HG02571 (cell line): ENCODE results near the gene ARHGAP15.

Experiments used
- ATAC-seq: cut with Tn5 transposase; IDR thresholded peaks from one replicate; pipeline ENCODE4 v1.9.1; 2021; ENCODE audit warnings: mild to moderate bottlenecking, moderate library complexity; ENCODE audit not compliant: unreplicated experiment

ARHGAP15 gene

DNA sequence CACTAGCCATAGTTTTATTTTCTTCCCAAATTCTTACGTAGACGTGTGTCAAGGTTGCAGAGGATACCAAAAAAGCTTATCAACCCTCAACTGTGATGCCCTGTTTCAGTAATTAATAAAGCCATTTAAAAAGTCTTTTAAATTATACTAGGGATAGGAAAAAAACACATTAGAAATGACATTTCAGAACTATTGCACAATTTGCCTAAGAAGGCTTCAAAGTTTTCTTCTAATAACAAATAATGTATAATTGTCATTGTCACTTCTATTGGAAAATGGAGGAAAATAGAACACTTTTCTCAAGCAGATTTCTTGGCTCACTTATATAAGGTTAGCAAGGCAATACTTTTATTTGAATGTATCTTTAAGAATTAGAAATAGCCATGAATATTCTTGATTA lies 253.8 kb downstream of the ARHGAP15 start:
- ATAC-seq = no peak

DNA sequence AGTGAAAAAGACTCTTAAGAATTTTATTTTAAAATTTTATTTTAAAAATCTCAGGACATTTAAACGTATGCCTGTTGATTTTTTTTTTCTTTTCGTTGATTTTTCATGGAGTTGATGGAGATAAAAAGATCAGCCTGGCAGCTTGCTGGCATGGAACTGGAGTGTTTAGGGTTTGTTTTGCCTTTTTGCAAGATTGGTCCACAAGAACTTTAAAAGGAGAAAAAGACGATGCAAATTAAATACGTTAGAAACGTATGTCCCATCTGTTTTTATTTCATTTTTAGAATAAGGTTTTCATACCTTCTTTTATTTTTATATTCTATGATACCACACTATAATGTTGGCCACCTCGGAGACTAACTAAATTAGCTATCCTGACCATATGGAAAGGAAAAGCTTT lies 254.9 kb downstream of the ARHGAP15 start:
- ATAC-seq = no peak

DNA sequence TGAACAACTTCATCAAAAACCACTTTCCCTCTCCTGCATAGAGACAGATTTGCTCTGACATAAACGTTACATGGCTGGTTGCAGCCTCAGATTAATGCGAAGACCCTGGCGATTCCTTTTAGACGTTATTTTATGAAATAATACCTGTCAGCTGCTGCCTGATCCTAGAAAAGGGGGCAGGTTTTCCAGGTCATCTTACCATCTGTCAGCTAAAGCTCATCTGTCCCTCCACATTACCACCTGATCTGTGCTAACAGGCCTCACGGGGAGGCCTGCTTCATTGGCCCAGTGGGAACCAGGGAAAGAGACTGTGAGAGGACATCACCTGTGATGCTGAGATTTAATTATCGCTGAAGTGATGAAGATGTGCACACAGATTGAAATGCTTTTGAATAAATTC lies 261.0 kb downstream of the ARHGAP15 start:
- no peak for ATAC-seq

DNA sequence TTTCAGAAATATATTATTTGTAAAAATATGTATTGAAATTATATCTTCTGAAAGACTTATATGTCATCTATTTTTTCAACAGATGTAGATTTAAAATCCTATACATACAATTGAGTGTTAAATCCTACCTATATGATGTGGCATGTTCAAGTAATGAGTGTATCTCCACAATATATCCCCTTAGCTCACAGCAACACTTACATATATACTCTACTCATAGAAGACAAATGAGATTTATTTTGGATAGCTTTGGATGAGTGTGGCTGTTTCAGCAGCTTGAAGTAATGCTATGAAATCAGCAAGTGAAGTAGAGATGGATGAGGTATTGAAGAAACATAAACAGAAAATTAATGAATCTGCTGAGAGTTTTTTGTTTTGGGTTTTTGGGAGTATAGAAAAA lies 263.1 kb downstream of the ARHGAP15 start:
- no peak for ATAC-seq

DNA sequence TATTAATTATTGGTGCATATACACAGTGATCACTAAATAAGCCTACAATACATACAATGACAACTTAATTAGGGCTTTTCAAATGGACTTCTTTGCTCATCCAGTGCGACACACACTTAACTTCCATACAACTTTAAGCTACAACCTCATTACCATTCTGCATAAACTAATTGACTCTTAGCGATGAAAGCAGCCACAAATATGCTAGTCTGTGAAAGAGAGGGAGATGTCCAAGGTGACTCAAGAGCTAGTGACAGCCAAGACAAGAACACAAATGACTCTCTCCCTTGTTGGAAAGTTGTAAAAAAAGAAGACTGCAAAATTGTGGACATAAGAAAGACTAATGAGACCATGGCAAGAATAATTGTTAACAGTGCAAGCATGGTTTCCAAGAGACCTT lies 264.8 kb downstream of the ARHGAP15 start:
- ATAC-seq = no peak

DNA sequence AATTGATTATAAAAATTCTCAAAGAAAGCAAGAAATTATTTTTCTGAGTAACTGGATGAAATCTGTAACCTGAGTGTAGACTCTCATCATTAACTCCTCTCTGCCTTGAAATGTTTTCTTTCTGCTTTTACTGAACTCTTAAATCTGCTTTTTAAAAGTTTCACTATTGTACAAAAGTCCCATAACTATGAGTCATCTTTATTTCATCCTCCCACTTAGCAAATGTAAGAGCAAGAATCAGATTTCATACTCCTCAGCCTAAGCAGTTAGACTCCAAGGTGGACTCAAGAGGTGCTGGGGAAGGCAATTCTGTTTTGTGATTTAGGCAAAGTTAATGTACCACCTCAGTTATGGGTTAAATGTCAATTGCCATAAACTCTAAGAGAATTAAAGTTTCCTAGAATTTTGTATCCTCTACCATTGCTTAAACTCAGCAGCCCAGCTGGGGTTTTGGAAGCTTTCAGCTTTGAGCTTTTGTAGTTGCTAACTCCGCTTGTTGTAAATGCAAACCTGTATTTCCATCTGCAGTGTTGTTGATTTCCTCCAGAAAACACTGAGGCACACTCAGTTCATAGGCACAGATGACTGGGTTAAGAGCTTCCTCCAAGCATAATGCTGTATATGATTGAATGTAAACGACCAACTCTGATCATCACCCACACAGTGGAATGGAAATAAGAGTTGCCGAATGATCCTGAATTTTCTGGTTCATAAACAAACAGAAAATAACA lies 268.8 kb downstream of the ARHGAP15 start:
- ATAC-seq = peak; percentile 71

DNA sequence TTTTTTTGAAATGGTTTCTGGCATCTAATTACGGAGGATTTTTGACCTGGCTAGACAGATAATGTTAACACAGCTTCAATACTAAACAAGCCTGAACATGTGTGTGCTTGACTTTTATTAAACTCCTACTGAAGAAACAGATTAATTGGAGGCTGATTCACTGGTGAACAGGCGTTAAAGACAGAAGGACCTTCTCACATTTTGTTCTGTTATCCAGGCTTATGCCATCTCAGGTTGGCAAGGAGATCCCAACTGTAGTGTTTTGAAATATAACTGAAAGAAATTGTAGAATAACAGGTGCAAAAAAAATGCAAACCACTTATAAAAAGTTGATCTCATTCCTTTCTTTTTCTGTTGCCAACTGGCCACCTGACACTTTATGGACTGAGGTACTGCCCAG lies 269.6 kb downstream of the ARHGAP15 start:
- no peak for ATAC-seq

DNA sequence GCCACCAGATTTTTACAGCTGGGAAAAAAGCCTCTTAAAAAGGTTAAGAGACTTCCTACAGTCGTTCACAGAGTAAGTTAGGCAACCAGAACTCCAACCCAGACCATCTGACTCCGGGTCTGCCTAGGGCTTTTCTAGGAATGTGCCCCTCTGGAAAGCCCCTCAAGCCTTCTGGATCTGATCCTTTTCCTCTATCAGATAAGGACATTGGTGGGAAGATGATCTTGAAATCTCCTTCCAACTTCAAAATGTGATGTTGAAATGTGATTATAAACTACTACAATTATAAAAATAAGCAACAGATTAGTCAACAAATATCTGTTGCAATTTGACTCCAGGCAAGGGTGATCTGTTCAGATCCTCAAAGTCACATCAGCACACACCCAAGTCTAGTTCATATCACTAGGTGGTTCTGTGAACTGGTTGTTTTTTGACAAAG lies 270.4 kb downstream of the ARHGAP15 start:
- ATAC-seq = no peak

DNA sequence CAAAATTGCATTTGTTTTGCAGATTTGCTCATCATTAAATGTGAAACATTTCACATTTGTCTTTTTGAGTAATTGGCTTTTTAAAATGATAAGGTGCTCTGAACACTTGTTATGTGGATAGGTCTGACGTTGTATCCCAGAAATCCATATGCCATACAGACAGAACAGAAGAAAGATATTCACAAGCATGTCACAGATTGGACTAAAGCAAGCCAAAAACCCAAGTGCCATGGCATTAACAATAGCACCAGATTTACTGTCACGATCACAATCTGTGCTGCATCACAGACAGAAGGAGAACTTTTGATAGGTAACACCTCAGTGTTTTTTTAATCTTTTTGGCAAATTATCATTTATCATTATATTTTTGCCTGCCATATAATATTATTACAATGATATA lies 272.6 kb downstream of the ARHGAP15 start:
- ATAC-seq = no peak

DNA sequence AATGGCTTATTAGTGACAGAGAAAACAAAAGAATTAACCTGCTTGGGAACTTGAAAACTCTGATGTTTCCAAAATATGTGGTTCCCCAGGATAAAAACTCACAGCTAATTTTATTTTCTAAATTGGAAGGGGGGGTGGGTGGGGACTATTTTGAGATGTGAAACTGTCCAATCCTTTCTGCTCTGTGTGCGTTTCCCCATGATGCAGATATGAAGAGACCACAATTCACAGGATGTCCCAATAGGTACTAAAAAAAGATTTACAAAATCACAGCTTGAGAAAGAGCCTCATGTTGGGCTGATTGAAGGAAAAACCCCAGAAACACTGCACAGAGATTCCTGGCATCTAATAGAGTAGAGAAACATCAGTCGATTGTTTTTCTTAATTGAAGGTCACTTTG lies 273.2 kb downstream of the ARHGAP15 start:
- no peak for ATAC-seq

DNA sequence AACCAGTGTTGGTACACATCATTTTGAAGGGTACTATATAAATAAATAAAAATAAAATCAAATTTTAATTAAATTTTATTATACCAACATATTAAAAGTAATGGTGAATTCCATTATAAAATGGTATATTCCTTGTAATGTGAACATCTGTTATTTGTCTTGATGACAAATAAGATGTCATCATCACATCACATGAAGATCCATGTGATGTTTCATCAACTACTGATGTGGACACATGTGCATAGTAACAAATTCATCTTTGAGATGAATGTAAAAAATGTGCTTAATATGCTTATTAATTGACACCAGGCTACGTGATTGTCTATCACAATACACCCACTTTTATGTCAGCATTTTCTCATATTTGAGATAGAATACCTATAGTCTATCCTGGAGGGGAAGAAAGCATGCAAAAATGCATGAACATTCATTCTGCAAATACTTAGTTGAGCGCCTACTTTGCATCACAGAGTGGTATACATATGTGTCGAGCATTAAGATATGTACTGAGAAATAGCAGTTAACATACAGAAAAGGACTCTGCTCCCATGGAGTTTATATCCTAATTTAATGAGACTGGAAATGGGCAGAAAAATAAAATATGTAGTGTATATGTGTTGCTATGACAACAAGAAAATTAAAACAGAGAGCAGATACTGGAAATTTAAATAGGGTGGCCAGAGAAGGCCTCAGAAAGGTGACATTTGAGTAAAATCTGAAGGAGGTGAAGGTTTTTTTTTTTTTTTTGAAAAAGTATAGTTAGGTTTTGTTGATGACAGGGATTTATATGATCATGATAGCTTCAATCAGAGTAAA lies 281.1 kb downstream of the ARHGAP15 start:
- ATAC-seq = no peak

DNA sequence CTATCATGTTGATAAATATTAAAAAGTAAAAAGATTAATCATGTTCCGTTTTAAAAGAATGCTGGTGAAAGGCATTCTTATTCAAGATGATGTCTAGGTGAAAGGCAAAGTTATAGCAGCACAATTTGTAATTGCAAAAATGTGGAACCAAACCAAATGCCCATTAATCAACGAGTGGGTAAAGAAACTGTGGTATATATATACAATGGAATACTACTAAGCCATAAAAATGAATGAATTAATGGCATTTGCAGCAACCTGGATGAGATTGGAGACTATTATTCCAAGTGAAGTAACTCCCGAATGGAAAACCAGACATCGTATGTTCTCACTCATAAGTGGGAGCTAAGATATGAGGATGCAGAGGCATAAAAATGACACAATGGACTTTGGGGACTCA lies 286.4 kb downstream of the ARHGAP15 start:
- no peak for ATAC-seq

DNA sequence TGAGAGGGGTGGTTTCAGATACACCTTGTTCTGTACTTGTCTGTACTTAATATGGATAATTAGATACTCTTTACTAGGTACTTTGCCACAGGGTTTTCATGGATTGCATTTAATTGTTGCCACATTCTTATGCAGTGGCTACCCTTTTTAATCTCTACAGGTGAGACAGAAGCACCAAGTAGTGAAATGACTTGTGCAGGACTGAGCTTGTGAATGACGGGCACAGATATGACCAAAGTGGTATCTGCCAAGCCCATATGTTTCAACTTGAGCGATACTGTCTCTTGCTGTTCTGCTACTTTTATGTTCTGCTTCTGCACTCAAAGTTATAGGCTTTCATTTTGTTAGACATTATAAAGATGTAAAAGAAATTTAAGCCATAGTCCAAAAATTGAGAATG lies 288.2 kb downstream of the ARHGAP15 start:
- no peak for ATAC-seq

DNA sequence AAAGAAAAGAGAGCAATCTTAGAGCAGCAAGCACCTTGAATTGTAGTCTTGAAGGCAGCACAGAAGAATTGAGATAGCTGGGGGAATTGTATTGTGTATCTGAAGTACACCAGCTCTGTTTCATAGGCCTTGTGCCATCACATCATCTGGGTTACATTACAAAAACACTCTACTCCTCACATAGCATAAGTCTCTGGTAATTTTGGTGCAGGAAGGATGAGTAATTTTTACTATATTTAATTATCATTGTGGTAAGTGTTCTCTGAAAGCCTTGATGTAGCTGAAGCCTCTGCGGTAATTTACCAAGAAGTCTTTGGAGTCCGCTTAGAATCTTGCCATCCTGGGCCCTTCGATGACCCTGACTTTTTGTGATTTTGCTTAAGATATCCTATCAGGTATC lies 291.1 kb downstream of the ARHGAP15 start:
- no peak for ATAC-seq

DNA sequence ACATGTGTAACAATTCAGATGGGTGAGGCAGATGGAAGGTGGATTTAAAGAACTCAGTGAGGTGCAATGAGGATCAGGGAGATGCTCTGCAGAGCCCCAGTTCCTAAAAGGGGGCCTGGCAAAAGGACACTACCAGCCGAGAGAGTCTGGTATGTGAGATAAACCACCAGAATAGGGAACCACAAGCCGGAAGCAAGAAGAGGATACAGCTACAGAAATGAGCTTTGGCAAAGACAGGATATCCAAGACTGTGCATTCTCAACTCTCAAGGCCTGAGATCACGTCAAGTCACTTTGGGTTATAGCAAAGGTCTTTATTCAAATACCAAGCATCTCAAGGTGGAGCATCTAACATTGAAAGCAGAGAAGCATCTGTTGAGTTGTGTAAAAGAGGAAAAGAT lies 293.5 kb downstream of the ARHGAP15 start:
- no peak for ATAC-seq

DNA sequence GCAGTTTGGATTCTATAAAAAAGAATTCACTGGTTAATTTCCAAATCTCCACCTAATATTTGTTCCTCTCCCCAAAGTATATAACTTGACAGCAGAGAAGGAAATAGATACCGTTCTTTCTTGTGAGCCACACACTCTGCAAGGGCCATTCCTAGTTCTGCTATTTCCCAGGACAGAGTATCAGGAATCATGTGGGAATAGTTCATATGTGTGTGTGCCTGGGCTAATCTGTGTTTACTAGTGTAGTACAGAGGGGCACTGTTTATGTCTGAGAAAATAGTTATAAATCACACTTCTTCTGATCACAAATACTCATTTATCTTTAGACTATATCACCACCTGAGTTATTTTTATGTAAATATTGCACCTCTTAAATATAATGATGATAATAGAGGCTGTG lies 296.7 kb downstream of the ARHGAP15 start:
- ATAC-seq = no peak

DNA sequence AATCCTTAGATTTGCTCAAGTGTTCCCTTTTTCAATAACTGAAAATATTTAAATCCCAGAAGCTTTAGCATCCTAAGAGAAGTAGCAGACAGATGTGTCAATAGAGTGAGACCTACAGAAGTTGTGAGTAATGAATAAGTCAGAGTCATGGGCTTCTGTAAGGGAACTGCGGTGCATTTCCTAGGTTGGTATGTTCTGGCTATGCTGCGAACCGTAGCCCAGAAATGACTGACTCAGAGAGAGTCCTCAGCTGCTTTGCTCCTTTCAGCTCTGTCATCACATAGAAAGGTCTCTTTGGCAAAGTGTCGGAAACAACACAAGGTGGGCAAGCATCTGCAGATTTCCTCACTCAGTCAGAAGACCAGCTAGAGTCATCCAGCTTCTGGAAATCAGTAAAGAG lies 297.1 kb downstream of the ARHGAP15 start:
- no peak for ATAC-seq

DNA sequence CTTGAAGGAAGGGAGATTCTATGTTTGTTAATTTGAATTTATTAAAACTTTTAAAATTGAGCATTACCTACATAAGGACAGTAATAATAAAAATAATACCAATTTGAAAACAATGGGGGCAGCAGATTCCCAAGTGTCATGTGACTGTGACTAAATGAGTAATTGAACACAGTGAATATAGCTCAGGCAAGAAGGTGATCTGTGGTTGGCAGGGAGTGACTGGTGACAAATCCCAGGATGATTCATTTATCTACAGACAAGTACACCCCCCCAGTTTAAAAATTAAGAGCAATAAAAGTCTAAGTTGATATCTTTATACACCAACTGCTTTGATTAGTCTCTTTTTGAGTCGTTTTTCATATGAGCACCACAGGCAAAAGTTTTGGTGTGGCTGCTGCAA lies 299.5 kb downstream of the ARHGAP15 start:
- ATAC-seq = no peak

DNA sequence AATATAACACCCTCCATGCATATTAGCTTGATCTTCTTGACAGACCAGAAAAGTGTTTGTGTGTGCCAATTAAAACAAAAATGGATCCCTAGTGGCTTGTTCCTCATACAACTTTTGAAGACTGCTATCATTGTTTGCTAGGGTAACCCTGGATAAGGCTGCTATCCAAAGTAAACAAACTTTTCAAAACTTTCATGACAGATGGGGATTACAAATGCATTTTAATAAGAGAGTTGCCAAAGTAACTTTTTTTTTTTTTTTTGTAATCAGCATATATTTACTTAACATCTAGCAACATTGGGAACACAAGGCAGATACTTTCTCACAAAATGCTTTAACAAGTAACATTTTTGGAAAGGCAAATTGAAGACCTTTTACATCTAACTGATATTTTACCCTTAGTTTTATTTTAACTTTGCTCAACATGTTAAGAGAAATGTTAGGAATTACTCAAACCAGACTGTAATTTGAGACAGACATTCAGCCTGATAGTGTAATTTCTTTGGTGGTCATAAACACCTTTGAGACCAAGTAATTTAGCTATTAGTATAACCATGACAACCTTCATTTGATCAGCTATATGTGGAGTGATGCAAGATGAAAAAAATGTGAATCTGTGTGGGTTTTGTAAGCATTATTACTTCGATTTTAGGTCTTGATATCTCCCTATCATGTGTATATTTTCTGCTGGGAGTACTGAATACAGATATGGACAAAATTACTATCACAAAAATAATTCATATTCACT lies 300.9 kb downstream of the ARHGAP15 start:
- no peak for ATAC-seq

DNA sequence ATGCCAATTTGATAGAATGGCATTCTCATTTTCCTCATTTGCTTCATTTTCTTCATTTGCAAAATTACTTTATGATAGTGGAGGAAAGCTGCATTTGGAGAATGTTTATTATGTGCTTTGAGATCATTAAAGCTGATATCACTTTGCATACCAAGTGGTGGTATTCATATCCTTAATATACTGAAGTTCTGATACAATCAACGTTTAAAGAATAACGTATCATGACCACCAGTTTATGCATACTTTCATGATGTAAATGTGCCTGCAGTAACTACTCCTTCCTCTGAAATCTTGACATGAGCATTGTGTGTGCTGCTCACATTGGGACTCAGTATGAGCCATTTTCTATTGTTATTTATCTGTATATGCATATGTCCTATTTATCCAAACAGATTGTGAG lies 302.1 kb downstream of the ARHGAP15 start:
- ATAC-seq = no peak

DNA sequence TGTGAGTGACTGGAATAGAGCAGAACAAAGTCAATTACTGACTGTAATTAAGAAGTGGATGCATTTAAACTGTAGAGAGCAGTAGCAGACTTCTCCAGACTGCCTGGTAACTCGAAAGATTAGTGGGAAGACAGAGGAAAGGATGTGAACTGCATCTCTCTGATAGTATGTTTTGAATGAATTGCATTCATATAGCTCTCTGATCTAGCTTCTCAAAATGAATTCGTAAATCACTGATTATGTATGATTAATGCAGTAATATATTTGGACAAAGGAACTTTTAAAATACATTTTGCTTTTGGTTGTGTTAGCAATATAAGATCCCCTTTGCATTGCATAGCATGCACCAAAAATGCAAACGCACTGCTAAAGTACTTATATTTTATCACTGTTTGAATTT lies 304.0 kb downstream of the ARHGAP15 start:
- no peak for ATAC-seq

DNA sequence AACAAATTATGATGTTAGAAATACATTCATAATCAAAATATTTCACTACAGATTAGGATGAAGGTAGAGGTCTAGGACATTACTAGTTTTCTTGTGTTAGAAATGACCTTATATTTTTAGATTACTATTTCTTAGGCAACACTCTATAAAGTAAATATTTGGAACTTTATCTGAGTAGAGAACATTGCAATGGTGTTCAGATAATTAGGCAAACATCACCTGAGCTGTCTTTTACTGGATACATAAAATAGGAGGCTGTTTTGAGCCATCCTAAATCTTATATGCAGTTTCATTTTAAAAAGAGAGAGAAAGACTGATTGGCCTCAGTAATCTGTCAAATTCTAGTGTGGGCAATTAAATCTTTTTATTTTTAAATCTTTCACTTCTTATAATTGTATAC lies 304.6 kb downstream of the ARHGAP15 start:
- no peak for ATAC-seq
